ENCODE data around the gene C19orf38.
"Not testable (repeated sequence)": the region's sequence is repeated elsewhere in the genome, so short reads cannot be mapped to it uniquely, and the experiment has no call there.

DNA sequence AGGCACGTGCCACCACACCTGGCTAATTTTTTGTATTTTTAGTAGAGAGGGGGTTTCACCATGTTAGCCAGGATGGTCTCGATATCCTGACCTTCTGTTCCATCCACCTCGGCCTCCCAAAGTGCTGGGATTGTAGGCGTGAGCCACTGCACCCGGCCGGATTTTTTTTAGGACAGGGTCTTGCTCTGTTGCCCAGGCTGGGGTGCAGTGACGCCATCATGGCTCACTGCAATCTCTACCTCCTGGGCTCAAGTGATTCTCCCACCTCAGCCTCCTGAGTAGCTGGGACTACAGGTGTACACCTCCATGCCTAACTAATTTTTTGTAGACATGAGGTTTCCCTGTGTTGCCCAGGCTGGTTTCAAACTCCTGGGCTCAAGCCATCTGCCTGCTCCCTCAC, 10.6 kb upstream of the C19orf38 start:
- TF ChIP-seq, protein P1, sequence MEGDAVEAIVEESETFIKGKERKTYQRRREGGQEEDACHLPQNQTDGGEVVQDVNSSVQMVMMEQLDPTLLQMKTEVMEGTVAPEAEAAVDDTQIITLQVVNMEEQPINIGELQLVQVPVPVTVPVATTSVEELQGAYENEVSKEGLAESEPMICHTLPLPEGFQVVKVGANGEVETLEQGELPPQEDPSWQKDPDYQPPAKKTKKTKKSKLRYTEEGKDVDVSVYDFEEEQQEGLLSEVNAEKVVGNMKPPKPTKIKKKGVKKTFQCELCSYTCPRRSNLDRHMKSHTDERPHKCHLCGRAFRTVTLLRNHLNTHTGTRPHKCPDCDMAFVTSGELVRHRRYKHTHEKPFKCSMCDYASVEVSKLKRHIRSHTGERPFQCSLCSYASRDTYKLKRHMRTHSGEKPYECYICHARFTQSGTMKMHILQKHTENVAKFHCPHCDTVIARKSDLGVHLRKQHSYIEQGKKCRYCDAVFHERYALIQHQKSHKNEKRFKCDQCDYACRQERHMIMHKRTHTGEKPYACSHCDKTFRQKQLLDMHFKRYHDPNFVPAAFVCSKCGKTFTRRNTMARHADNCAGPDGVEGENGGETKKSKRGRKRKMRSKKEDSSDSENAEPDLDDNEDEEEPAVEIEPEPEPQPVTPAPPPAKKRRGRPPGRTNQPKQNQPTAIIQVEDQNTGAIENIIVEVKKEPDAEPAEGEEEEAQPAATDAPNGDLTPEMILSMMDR (conservative IDR thresholded peaks at IDR 0.05; ENCODE audit: low read depth, low read length), result not testable (repeated sequence)
- not testable (repeated sequence) for TF ChIP-seq EZH2phosphoT487 (IDR thresholded peaks at IDR 0.05; ENCODE audit: borderline replicate concordance, low read length)
